Hepatocyte (in vitro differentiated cells): ENCODE data around the gene CDA. TPM values are rescaled to one million over a fixed set of nuclear protein-coding genes. Genes with fewer than 3 reads are reported as not detected.

Source experiments
- DNase-seq: peaks from one replicate; pipeline ENCODE4 v3.0.0-alpha.2; 2016; ENCODE audit warnings: low spot score
- H2AFZ ChIP-seq: fragments of 200-600 bp; sonication (generic); 2 replicates; pipeline ENCODE4 v1.6.0; 2016; ENCODE audit warnings: antibody characterized with exemption, mild to moderate bottlenecking
- H3K27ac ChIP-seq: fragments of 200-600 bp; sonication (generic); 2 replicates; pipeline ENCODE4 v1.5.1; 2016; ENCODE audit warnings: mild to moderate bottlenecking
- H3K27me3 ChIP-seq: fragments of 200-600 bp; sonication (generic); 2 replicates; pipeline ENCODE4 v1.6.1; 2016
- H3K36me3 ChIP-seq: fragments of 200-600 bp; sonication (generic); replicated peaks from 2 replicates; pipeline ENCODE4 v1.5.1; 2016; ENCODE audit warnings: low read depth; ENCODE audit not compliant: insufficient read depth
- H3K4me1 ChIP-seq: fragments of 200-600 bp; sonication (generic); 2 replicates; pipeline ENCODE4 v1.5.1; 2016; ENCODE audit warnings: mild to moderate bottlenecking, moderate library complexity; ENCODE audit not compliant: insufficient read depth
- H3K4me2 ChIP-seq: fragments of 200-600 bp; sonication (generic); 2 replicates; pipeline ENCODE4 v1.6.0; 2016
- H3K4me3 ChIP-seq: fragments of 200-600 bp; sonication (generic); 2 replicates; pipeline ENCODE4 v1.5.1; 2016; ENCODE audit warnings: mild to moderate bottlenecking
- H3K79me2 ChIP-seq: fragments of 200-600 bp; sonication (generic); 2 replicates; pipeline ENCODE4 v1.6.0; 2017; ENCODE audit warnings: mild to moderate bottlenecking
- H3K9me2 ChIP-seq: fragments of 200-600 bp; sonication (generic); replicated peaks from 2 replicates; pipeline ENCODE4 v1.6.0; 2017; ENCODE audit warnings: mild to moderate bottlenecking; ENCODE audit not compliant: insufficient read depth
- H3K9me3 ChIP-seq: fragments of 200-600 bp; sonication (generic); 2 replicates; pipeline ENCODE4 v1.5.1; 2016; ENCODE audit warnings: low read depth, mild to moderate bottlenecking
- H4K20me1 ChIP-seq: fragments of 200-600 bp; sonication (generic); 2 replicates; pipeline ENCODE4 v1.6.0; 2016; ENCODE audit warnings: mild to moderate bottlenecking; ENCODE audit not compliant: insufficient read depth, poor library complexity, severe bottlenecking
- EZH2 ChIP-seq: fragments of 200-600 bp; sonication (generic); IDR thresholded peaks from 2 replicates; pipeline ENCODE4 v1.6.1; 2016; ENCODE audit warnings: antibody characterized with exemption, mild to moderate bottlenecking, borderline replicate concordance
- EZH2phosphoT487 ChIP-seq: fragments of 200-600 bp; sonication (generic); IDR thresholded peaks from one replicate; pipeline ENCODE4 v1.6.1; 2018; ENCODE audit warnings: antibody characterized with exemption, mild to moderate bottlenecking, low read depth, moderate library complexity; ENCODE audit not compliant: unreplicated experiment, severe bottlenecking
- WGBS: methylation state at CpG from one replicate; pipeline ENCODE4 v1.1.6; 2016; ENCODE audit warnings: low lambda C conversion rate; ENCODE audit errors: missing lambda C conversion rate; 5-methylcytosine and 5-hydroxymethylcytosine counted together
- polyA plus RNA-seq: library from polyadenylated mRNA; unstranded; fragments of >200 nt; fragmentation: Nextera tagmentation; extraction: Ambion mirVana; gene quantifications from 2 replicates; pipeline ENCODE4 v1.2.1, GENCODE V29; 2016
- total RNA-seq: library from RNA; depleted of rRNA; stranded (reverse); fragments of >200 nt; gene quantifications from 2 replicates; pipeline ENCODE4 v1.2.3, GENCODE V29; 2014
- TF ChIP-seq, protein P1 (sequence below): fragments of 200-600 bp; sonication (generic); IDR thresholded peaks from 2 replicates; pipeline ENCODE4 v1.5.1; 2016; ENCODE audit warnings: antibody characterized with exemption, mild to moderate bottlenecking; ENCODE audit not compliant: poor library complexity

CDA gene
- total and polyA plus RNA-seq, 2 experiments from 2014 or later, result 2.1 TPM

DNA sequence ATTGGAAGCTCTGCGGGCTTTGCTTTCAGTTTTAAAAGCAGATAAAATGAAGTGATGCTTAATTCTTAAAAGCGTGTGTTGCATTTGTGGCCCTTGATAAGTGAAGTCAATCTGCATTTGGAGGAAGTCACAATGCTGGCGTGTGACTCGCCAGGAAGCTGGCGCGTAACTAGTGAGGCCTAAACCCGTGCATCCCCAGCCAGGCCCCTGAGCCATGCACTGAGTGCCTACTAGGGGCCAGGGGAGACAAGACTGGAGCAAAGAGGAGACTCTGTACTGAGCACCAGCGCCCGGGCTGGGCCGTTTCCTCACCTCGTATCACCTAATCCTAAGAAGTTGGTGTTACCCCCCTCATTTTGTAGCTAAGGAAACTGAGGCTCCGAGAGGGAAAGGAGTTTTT, 76.8 kb downstream of the CDA start:
- DNase-seq, result no peak
- no peak overlapping the region for H2AFZ ChIP-seq
- TF ChIP-seq, protein P1, sequence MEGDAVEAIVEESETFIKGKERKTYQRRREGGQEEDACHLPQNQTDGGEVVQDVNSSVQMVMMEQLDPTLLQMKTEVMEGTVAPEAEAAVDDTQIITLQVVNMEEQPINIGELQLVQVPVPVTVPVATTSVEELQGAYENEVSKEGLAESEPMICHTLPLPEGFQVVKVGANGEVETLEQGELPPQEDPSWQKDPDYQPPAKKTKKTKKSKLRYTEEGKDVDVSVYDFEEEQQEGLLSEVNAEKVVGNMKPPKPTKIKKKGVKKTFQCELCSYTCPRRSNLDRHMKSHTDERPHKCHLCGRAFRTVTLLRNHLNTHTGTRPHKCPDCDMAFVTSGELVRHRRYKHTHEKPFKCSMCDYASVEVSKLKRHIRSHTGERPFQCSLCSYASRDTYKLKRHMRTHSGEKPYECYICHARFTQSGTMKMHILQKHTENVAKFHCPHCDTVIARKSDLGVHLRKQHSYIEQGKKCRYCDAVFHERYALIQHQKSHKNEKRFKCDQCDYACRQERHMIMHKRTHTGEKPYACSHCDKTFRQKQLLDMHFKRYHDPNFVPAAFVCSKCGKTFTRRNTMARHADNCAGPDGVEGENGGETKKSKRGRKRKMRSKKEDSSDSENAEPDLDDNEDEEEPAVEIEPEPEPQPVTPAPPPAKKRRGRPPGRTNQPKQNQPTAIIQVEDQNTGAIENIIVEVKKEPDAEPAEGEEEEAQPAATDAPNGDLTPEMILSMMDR, result no peak
- TF ChIP-seq EZH2 (no peak), EZH2phosphoT487 (no peak)
- H3K4me1 ChIP-seq, result peaks cover 5% of the 10 kb centered on the region
- H3K27ac ChIP-seq, result no peak overlapping the region
- no peak overlapping the region for H3K4me2 ChIP-seq
- H3K36me3 ChIP-seq, result no peaks in the 10 kb centered on the region
- H3K4me3 ChIP-seq, result no peak overlapping the region
- no peaks in the 10 kb centered on the region for H3K9me3 ChIP-seq
- no peaks in the 10 kb centered on the region for H3K9me2 ChIP-seq
- no peaks in the 10 kb centered on the region for H3K27me3 ChIP-seq
- no peaks in the 10 kb centered on the region for H4K20me1 ChIP-seq
- H3K79me2 ChIP-seq, result peaks cover 3% of the 10 kb centered on the region
- 84% methylated on average over 12 of the region's 12 CpGs for WGBS

DNA sequence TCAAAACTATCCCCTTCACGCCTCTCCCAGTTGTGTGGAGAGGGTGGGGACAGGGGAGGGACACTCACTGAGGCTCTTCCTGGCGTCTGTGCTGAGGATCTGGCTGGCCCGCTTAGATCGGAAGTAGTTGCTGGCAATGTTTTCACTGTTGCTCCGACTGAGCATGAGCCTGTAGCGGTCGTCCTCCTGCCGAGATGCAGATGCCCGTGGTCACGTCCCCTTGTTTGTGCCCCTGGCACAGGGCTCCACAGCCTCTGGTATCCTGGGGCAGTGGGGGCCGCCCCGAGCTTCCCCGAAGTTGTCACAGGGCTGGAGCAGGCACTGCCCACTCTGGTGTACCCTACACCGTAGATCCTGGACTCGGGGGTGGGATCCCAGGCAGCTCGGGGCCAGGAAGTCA, 77.2 kb downstream of the CDA start:
- H3K9me3 ChIP-seq, result no peaks in the 10 kb centered on the region
- no peaks in the 10 kb centered on the region for H3K27me3 ChIP-seq
- no peaks in the 10 kb centered on the region for H3K9me2 ChIP-seq
- H3K27ac ChIP-seq, result no peak overlapping the region
- no peak overlapping the region for H2AFZ ChIP-seq
- no peak overlapping the region for H3K4me3 ChIP-seq
- no peak for DNase-seq
- WGBS, result 90% methylated on average over 9 of the region's 16 CpGs
- H3K79me2 ChIP-seq, result no peaks in the 10 kb centered on the region
- H4K20me1 ChIP-seq, result no peaks in the 10 kb centered on the region
- H3K4me2 ChIP-seq, result no peak overlapping the region
- H3K36me3 ChIP-seq, result no peaks in the 10 kb centered on the region
- no peak for TF ChIP-seq EZH2
- TF ChIP-seq EZH2phosphoT487, result no peak
- TF ChIP-seq, protein P1, result no peak
- H3K4me1 ChIP-seq, result peaks cover 5% of the 10 kb centered on the region

DNA sequence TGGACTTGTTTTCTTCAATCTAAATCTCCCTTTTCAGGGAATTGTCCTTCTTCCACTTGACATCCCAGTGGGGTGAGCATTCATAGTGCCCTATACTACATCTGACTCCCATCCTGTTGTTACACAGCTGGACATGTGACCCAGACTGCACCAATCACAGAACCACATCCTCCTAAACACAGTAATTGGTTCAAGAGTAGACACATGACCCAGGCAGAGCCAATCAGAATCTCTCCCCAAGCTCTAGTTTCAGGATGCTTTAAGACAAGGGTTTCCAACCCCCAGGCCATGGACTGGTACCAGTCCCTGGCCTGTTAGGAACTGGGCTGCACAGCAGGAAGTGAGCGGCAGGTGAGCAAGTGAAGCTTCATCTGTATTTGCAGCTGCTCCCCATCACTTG, 77.9 kb downstream of the CDA start:
- Histone ChIP-seq H3K27me3 (no peaks in the 10 kb centered on the region), H3K36me3 (no peaks in the 10 kb centered on the region), H4K20me1 (no peaks in the 10 kb centered on the region), H3K4me1 (peaks cover 5% of the 10 kb centered on the region), H3K9me2 (no peaks in the 10 kb centered on the region), H3K4me3 (no peak overlapping the region), H3K27ac (no peak overlapping the region), H3K79me2 (no peaks in the 10 kb centered on the region), H3K4me2 (no peak overlapping the region), H3K9me3 (no peaks in the 10 kb centered on the region), H2AFZ (no peak overlapping the region)
- no peak for DNase-seq
- TF ChIP-seq EZH2 (no peak), EZH2phosphoT487 (no peak)
- TF ChIP-seq, protein P1, result no peak
- 100% methylated on average over 1 of the region's 1 CpG for WGBS

Other genes with a start within 250 kb of the CDA start
- gene CAMK2N1, start 102.9 kb upstream of the CDA start, total RNA-seq, result 38.5 and 41.7 TPM in 2 replicates
- 39.4 and 45.5 TPM in 2 replicates for gene CAMK2N1, start 102.9 kb upstream of the CDA start, polyA plus RNA-seq
- 40.1 and 44.8 TPM in 2 replicates for gene MUL1, start 80.9 kb upstream of the CDA start, total RNA-seq
- gene MUL1, start 80.9 kb upstream of the CDA start, polyA plus RNA-seq, result 47.4 and 48.1 TPM in 2 replicates
- 0.10 and 0.28 TPM in 2 replicates for gene FAM43B, start 36.5 kb upstream of the CDA start, total RNA-seq
- 0.81 and 1.3 TPM in 2 replicates for gene FAM43B, start 36.5 kb upstream of the CDA start, polyA plus RNA-seq
- 60.5 and 73.2 TPM in 2 replicates for gene PINK1, start 44.4 kb downstream of the CDA start, total RNA-seq
- gene PINK1, start 44.4 kb downstream of the CDA start, polyA plus RNA-seq, result 84.1 and 96.4 TPM in 2 replicates
- 320 and 326 TPM in 2 replicates for gene DDOST, start 72.3 kb downstream of the CDA start, total RNA-seq
- gene DDOST, start 72.3 kb downstream of the CDA start, polyA plus RNA-seq, result 393 and 405 TPM in 2 replicates
- gene KIF17, start 128.9 kb downstream of the CDA start, total RNA-seq, result 0.23 and 0.36 TPM in 2 replicates
- 0.05 and 0.28 TPM in 2 replicates for gene KIF17, start 128.9 kb downstream of the CDA start, polyA plus RNA-seq
- gene SH2D5, start 143.6 kb downstream of the CDA start, total RNA-seq, result 0.36 and 0.53 TPM in 2 replicates
- 0.71 and 1.1 TPM in 2 replicates for gene SH2D5, start 143.6 kb downstream of the CDA start, polyA plus RNA-seq
- 149 and 171 TPM in 2 replicates for gene HP1BP3, start 198.2 kb downstream of the CDA start, total RNA-seq
- gene HP1BP3, start 198.2 kb downstream of the CDA start, polyA plus RNA-seq, result 115 and 118 TPM in 2 replicates